ENCODE measurements around the gene MAP3K13.

DNA sequence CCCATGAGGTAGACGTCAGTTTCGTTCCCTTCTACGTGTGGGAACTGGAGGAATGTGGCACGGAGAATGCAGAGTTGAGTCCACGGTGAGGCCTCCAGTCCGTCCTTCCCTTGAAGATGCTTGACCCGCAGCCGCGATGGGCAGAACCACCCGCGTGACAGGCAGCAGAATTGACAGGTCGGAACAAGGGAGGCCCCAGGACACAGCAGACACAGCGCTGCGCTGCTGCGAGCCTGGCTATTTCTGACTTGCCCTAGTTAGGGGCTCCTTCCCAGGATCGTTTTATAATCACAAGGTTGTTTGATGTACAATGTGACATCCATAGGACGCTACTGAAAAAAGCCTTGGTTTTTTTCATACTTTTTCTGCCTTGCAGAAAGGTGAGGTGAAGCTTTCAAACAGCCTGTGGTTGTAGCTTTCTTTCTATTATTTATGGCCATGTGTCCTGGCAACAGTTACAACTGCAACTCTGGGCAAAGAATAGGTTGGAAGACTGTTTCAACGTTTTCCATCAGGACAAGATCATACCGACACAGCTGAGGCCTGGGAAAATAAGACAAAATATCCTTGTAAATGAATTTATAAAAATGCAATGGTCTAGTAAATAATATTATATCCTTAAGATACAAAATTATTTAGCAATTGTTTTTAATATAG, 145.5 kb downstream of the MAP3K13 start:
- TF ChIP-seq, protein P1, sequence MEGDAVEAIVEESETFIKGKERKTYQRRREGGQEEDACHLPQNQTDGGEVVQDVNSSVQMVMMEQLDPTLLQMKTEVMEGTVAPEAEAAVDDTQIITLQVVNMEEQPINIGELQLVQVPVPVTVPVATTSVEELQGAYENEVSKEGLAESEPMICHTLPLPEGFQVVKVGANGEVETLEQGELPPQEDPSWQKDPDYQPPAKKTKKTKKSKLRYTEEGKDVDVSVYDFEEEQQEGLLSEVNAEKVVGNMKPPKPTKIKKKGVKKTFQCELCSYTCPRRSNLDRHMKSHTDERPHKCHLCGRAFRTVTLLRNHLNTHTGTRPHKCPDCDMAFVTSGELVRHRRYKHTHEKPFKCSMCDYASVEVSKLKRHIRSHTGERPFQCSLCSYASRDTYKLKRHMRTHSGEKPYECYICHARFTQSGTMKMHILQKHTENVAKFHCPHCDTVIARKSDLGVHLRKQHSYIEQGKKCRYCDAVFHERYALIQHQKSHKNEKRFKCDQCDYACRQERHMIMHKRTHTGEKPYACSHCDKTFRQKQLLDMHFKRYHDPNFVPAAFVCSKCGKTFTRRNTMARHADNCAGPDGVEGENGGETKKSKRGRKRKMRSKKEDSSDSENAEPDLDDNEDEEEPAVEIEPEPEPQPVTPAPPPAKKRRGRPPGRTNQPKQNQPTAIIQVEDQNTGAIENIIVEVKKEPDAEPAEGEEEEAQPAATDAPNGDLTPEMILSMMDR (IDR thresholded peaks at IDR 0.05) = no peak
- TF ChIP-seq EP300 (IDR thresholded peaks at IDR 0.05) = no peak
- no peak for TF ChIP-seq POLR2A (IDR thresholded peaks at IDR 0.05)

Measured in ovary (tissue), 3 donors.